HepG2 (cell line): ENCODE results near the gene BYSL. TPM values are rescaled to one million over a fixed set of nuclear protein-coding genes. Genes with fewer than 3 reads are reported as not detected.

Experiments used
- AHR ChIP-seq: IDR thresholded peaks from 2 replicates; pipeline ENCODE4 v1.6.1; 2018; ENCODE audit warnings: missing genetic modification reagents, missing compliant biosample characterization
- CBFB ChIP-seq: sonication (generic); formaldehyde crosslinking; IDR thresholded peaks from 2 replicates; pipeline ENCODE4 v1.4.0; 2020; ENCODE audit warnings: missing genetic modification reagents
- GPN1 ChIP-seq: sonication (generic); formaldehyde crosslinking; IDR thresholded peaks from 2 replicates; pipeline ENCODE4 v1.5.1; 2020; ENCODE audit warnings: missing genetic modification reagents, borderline replicate concordance
- MIER2 ChIP-seq: IDR thresholded peaks from 2 replicates; pipeline ENCODE4 v1.6.1; 2016; ENCODE audit warnings: missing biosample characterization, missing genetic modification reagents
- NCOA2 ChIP-seq: sonication (generic); formaldehyde crosslinking; IDR thresholded peaks from 2 replicates; pipeline ENCODE4 v1.8.0; 2022; ENCODE audit warnings: inconsistent platforms
- NFAT5 ChIP-seq: sonication (generic); formaldehyde crosslinking; IDR thresholded peaks from 2 replicates; pipeline ENCODE4 v1.4.0; 2020; ENCODE audit warnings: missing genetic modification reagents
- NFIB ChIP-seq: sonication (generic); formaldehyde crosslinking; IDR thresholded peaks from 2 replicates; pipeline ENCODE4 v1.9.0; 2021; ENCODE audit warnings: missing genetic modification reagents, mild to moderate bottlenecking, borderline replicate concordance
- PAXIP1 ChIP-seq: sonication (generic); formaldehyde crosslinking; conservative IDR thresholded peaks from 2 replicates; pipeline ENCODE4 v1.4.0; 2020; ENCODE audit warnings: mild to moderate bottlenecking, missing genetic modification reagents, moderate library complexity
- SMAD1 ChIP-seq: sonication (generic); formaldehyde crosslinking; IDR thresholded peaks from 2 replicates; pipeline ENCODE4 v1.4.0; 2020; ENCODE audit warnings: missing genetic modification reagents, low read depth, mild to moderate bottlenecking, borderline replicate concordance
- ZBTB39 ChIP-seq: sonication (generic); formaldehyde crosslinking; IDR thresholded peaks from 2 replicates; pipeline ENCODE4 v1.5.0; 2020; ENCODE audit warnings: missing genetic modification reagents
- ZNF124 ChIP-seq: sonication (generic); formaldehyde crosslinking; IDR thresholded peaks from 2 replicates; pipeline ENCODE4 v1.4.0; 2020; ENCODE audit warnings: missing genetic modification reagents
- ZNF616 ChIP-seq: sonication (generic); formaldehyde crosslinking; IDR thresholded peaks from 2 replicates; pipeline ENCODE4 v1.5.0; 2020; ENCODE audit warnings: low read depth, mild to moderate bottlenecking, missing genetic modification reagents
- ZSCAN25 ChIP-seq: sonication (generic); formaldehyde crosslinking; IDR thresholded peaks from 2 replicates; pipeline ENCODE4 v1.8.0; 2022; ENCODE audit warnings: mild to moderate bottlenecking, missing genetic modification reagents
- polyA plus RNA-seq, 8 experiments: library from polyadenylated mRNA; depleted of rRNA in 3 of 8; stranded (reverse) in 7 of 8; unstranded in 1 of 8; fragments of >200 nt; fragmentation: Illumina TruSeq in 4 of 8; extraction: Trizol in 4 of 8; gene quantifications; 2 replicates each; pipeline versions ENCODE4 v1.2.1 to v1.2.3, GENCODE V29; 2011 to 2016; ENCODE audit warnings: low read depth in 4 of 8, missing spikeins in 1 of 8, mixed read lengths in 1 of 8; ENCODE audit not compliant: insufficient read depth in 1 of 8
- total RNA-seq, 5 experiments: library from RNA; depleted of rRNA; stranded (reverse); fragments of >200 nt; fragmentation: Illumina TruSeq; extraction: Trizol; gene quantifications; 2 replicates each; pipeline ENCODE4 v1.2.3, GENCODE V29; 2016; ENCODE audit warnings: low read depth in 1 of 5

BYSL gene
- total and polyA plus RNA-seq, 2 of the 13 experiments (the other 11 are each of a cell fraction or from before 2014, with no cell fraction given) = 27.9 to 28.6 TPM

GRCh38 chr6:41887331-41887751, 34.0 kb upstream of the BYSL start (continued):
- TF ChIP-seq NFAT5 (CRISPR knock-in tag) (no peak), ZNF124 (CRISPR knock-in tag) (no peak), CBFB (no peak), ZBTB39 (CRISPR knock-in tag) (no peak), AHR (CRISPR knock-in tag) (no peak), NFIB (no peak), MIER2 (CRISPR knock-in tag) (no peak), SMAD1 (CRISPR knock-in tag) (no peak), GPN1 (no peak), ZNF616 (CRISPR knock-in tag) (no peak), ZSCAN25 (no peak), PAXIP1 (CRISPR knock-in tag) (no peak), NCOA2 (no peak)
- TF ChIP-seq, all 625 proteins: peak for 0
